DND-41 (cell line): ENCODE results near the gene ASCC2.

Experiments
- ATAC-seq: fragments of 200-7000 bp; cut with Tn5 transposase; 3 replicates; pipeline ENCODE4 v1.9.1; 2021; ENCODE audit warnings: low read depth; ENCODE audit not compliant: insufficient read depth
- DNase-seq: peaks from one replicate; pipeline ENCODE4 v3.0.0-alpha.2; 2020
- H2AFZ ChIP-seq: 2 replicates; pipeline ENCODE4 v1.6.0; 2012; ENCODE audit warnings: low read depth, low read length
- H3K27ac ChIP-seq: 2 replicates; pipeline ENCODE4 v1.5.1; 2012; ENCODE audit warnings: low read length, inconsistent platforms
- H3K27me3 ChIP-seq: fragments of 200-600 bp; sonication (generic); 2 replicates; pipeline ENCODE4 v1.6.0; 2012; ENCODE audit warnings: low read length, mild to moderate bottlenecking, inconsistent platforms; ENCODE audit not compliant: insufficient read depth, poor library complexity
- H3K36me3 ChIP-seq: 2 replicates; pipeline ENCODE4 v1.5.1; 2012; ENCODE audit warnings: low read length, inconsistent platforms; ENCODE audit not compliant: insufficient read depth
- H3K4me1 ChIP-seq: 2 replicates; pipeline ENCODE4 v1.5.1; 2012; ENCODE audit warnings: mild to moderate bottlenecking, low read length; ENCODE audit not compliant: insufficient read depth
- H3K4me2 ChIP-seq: 2 replicates; pipeline ENCODE4 v1.6.0; 2012; ENCODE audit warnings: mild to moderate bottlenecking, moderate library complexity, low read length, inconsistent platforms; ENCODE audit not compliant: insufficient read depth
- H3K4me3 ChIP-seq, 2 experiments: fragments of 200-600 bp in 1 of 2; shearing (Covaris generic) in 1 of 2; 2 replicates each; pipeline ENCODE4 v1.5.1; 2012 to 2016; ENCODE audit warnings: inconsistent platforms in 2 of 2, low read length in 2 of 2, mild to moderate bottlenecking in 2 of 2, low read depth in 1 of 2, moderate library complexity in 1 of 2
- H3K79me2 ChIP-seq: 2 replicates; pipeline ENCODE4 v1.6.0; 2012; ENCODE audit warnings: low read length, inconsistent platforms; ENCODE audit not compliant: insufficient read depth
- H3K9ac ChIP-seq: 2 replicates; pipeline ENCODE4 v1.6.0; 2012; ENCODE audit warnings: low read depth, mild to moderate bottlenecking, inconsistent platforms, low read length, moderate library complexity
- H3K9me3 ChIP-seq: 2 replicates; pipeline ENCODE4 v1.5.1; 2012; ENCODE audit warnings: low read length, moderate library complexity, mild to moderate bottlenecking, inconsistent platforms; ENCODE audit not compliant: insufficient read depth, severe bottlenecking
- H4K20me1 ChIP-seq: 2 replicates; pipeline ENCODE4 v1.6.0; 2012; ENCODE audit warnings: low read length; ENCODE audit not compliant: insufficient read depth
- CTCF ChIP-seq: IDR thresholded peaks from 2 replicates; pipeline ENCODE4 v1.5.1; 2012; ENCODE audit warnings: borderline replicate concordance, low read length, moderate library complexity, mild to moderate bottlenecking; ENCODE audit not compliant: poor library complexity, severe bottlenecking; ENCODE audit errors: extremely low read depth
- EZH2 ChIP-seq: IDR thresholded peaks from 3 replicates; pipeline ENCODE4 v1.6.1; 2012; ENCODE audit warnings: borderline replicate concordance, low read depth, mild to moderate bottlenecking, moderate library complexity, low read length, inconsistent platforms; ENCODE audit not compliant: severe bottlenecking

ASCC2 gene

GRCh38 chr22:29816128-29816527, 21.9 kb downstream of the ASCC2 start:
- Histone ChIP-seq H3K36me3 (peaks cover 87% of the 10 kb centered on the region), H3K4me3 (no peak overlapping the region), H4K20me1 (no peaks in the 10 kb centered on the region), H3K27ac (no peak overlapping the region), H2AFZ (no peak overlapping the region), H3K27me3 (no peaks in the 10 kb centered on the region), H3K4me1 (no peaks in the 10 kb centered on the region), H3K4me2 (no peak overlapping the region), H3K79me2 (no peaks in the 10 kb centered on the region), H3K9ac (no peak overlapping the region), H3K9me3 (no peaks in the 10 kb centered on the region)
- DNase-seq (no peak), ATAC-seq (no peak)
- TF ChIP-seq EZH2 (no peak), CTCF (no peak)

- Histone ChIP-seq H4K20me1 (no peaks in the 10 kb centered on the region), H3K36me3 (peaks cover 88% of the 10 kb centered on the region), H3K27me3 (no peaks in the 10 kb centered on the region), H3K27ac (no peak overlapping the region), H3K79me2 (no peaks in the 10 kb centered on the region), H3K9ac (no peak overlapping the region), H3K4me1 (no peaks in the 10 kb centered on the region), H3K9me3 (no peaks in the 10 kb centered on the region), H3K4me3 (no peak overlapping the region), H3K4me2 (no peak overlapping the region), H2AFZ (no peak overlapping the region)
- DNase-seq (no peak), ATAC-seq (no peak)
- TF ChIP-seq EZH2 (no peak), CTCF (no peak)
Measured at GRCh38 chr22:29815580-29815979, 22.5 kb downstream of the ASCC2 start.

- H3K27me3 ChIP-seq: no peaks in the 10 kb centered on the region
- no peak overlapping the region for H3K27ac ChIP-seq
- H3K9me3 ChIP-seq: no peaks in the 10 kb centered on the region
- no peaks in the 10 kb centered on the region for H3K4me1 ChIP-seq
- no peaks in the 10 kb centered on the region for H3K79me2 ChIP-seq
- TF ChIP-seq CTCF (no peak), EZH2 (no peak)
- H2AFZ ChIP-seq: no peak overlapping the region
- H3K9ac ChIP-seq: no peak overlapping the region
- no peaks in the 10 kb centered on the region for H4K20me1 ChIP-seq
- DNase-seq (no peak), ATAC-seq (no peak)
- no peak overlapping the region for H3K4me2 ChIP-seq
- H3K36me3 ChIP-seq: peaks cover 89% of the 10 kb centered on the region
- no peak overlapping the region for H3K4me3 ChIP-seq
Measured at GRCh38 chr22:29814003-29814402, 24.1 kb downstream of the ASCC2 start.

- no peaks in the 10 kb centered on the region for H3K9me3 ChIP-seq
- no peak for ATAC-seq
- no peak overlapping the region for H3K4me2 ChIP-seq
- H4K20me1 ChIP-seq: no peaks in the 10 kb centered on the region
- no peak for DNase-seq
- no peak overlapping the region for H3K27ac ChIP-seq
- H3K4me3 ChIP-seq: no peak overlapping the region
- no peak overlapping the region for H2AFZ ChIP-seq
- no peaks in the 10 kb centered on the region for H3K4me1 ChIP-seq
- peaks cover 86% of the 10 kb centered on the region for H3K36me3 ChIP-seq
- no peaks in the 10 kb centered on the region for H3K79me2 ChIP-seq
- H3K27me3 ChIP-seq: no peaks in the 10 kb centered on the region
- TF ChIP-seq EZH2 (no peak), CTCF (no peak)
- H3K9ac ChIP-seq: no peak overlapping the region
Measured at GRCh38 chr22:29813563-29813962, 24.5 kb downstream of the ASCC2 start.
